Prostate gland (tissue), 2 donors: ENCODE measurements around the gene NXPH4.

Source experiments
- POLR2A ChIP-seq: fragments of 450-650 bp; IDR thresholded peaks from one replicate; pipeline ENCODE4 v1.6.1; 2016; ENCODE audit warnings: antibody characterized with exemption, mild to moderate bottlenecking
- POLR2AphosphoS5 ChIP-seq: sonication (generic); formaldehyde crosslinking; IDR thresholded peaks from one replicate; pipeline ENCODE4 v1.6.1; 2017; ENCODE audit warnings: antibody characterized with exemption
- TF ChIP-seq, protein P1 (sequence below), 4 experiments: fragments of 200-600 bp in 2 of 4; fragments of 450-650 bp in 2 of 4; sonication (generic) in 2 of 4; IDR thresholded peaks; 1 replicate in 3 of 4; 2 replicates in 1 of 4; pipeline ENCODE4 v1.5.1; 2016 to 2019; ENCODE audit warnings: antibody characterized with exemption in 4 of 4, mild to moderate bottlenecking in 2 of 4, moderate library complexity in 2 of 4

DNA sequence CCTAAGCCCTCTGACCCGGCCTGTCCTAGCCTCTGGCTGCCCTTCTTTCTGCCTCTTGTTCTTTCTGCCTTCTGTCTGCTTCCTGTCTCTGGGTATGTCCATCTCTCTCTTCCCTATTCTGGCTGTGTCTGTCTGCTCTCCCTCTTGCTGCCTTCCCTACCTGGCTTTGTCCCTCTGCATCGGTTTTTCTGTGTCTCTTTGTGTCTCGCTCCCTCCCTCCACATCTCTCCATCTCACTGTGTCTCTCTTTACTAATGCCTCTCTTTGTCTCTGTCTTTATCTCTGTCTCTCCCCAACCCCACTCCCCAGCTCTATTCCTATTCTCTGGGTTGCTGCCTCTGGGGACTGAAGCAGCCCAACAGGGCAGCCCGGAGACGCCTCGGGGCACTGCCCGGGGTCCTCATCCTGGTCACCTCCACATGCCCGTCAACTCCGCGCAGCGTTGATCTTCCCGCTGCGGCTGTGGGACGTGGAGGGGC, 23.0 kb downstream of the NXPH4 start:
- TF ChIP-seq, protein P1, sequence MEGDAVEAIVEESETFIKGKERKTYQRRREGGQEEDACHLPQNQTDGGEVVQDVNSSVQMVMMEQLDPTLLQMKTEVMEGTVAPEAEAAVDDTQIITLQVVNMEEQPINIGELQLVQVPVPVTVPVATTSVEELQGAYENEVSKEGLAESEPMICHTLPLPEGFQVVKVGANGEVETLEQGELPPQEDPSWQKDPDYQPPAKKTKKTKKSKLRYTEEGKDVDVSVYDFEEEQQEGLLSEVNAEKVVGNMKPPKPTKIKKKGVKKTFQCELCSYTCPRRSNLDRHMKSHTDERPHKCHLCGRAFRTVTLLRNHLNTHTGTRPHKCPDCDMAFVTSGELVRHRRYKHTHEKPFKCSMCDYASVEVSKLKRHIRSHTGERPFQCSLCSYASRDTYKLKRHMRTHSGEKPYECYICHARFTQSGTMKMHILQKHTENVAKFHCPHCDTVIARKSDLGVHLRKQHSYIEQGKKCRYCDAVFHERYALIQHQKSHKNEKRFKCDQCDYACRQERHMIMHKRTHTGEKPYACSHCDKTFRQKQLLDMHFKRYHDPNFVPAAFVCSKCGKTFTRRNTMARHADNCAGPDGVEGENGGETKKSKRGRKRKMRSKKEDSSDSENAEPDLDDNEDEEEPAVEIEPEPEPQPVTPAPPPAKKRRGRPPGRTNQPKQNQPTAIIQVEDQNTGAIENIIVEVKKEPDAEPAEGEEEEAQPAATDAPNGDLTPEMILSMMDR (IDR thresholded peaks at IDR 0.05) = no peak
- TF ChIP-seq POLR2A (no peak), POLR2AphosphoS5 (no peak)
